Measurements from ENCODE around the gene PGGHG. TPM values are rescaled to one million over a fixed set of nuclear protein-coding genes. Genes with fewer than 3 reads are reported as not detected.
A peak's percentile ranks its signal among the peaks of the same experiment; 100 is the strongest.
"Not testable (repeated sequence)": the region's sequence is repeated elsewhere in the genome, so short reads cannot be mapped to it uniquely, and the experiment has no call there.

Gene PGGHG
- total and polyA plus RNA-seq, 10 of the 15 experiments (the other 5 are each of a cell fraction or from before 2014, with no cell fraction given), result 0.10 to 8.3 (median 1.8) TPM

DNA sequence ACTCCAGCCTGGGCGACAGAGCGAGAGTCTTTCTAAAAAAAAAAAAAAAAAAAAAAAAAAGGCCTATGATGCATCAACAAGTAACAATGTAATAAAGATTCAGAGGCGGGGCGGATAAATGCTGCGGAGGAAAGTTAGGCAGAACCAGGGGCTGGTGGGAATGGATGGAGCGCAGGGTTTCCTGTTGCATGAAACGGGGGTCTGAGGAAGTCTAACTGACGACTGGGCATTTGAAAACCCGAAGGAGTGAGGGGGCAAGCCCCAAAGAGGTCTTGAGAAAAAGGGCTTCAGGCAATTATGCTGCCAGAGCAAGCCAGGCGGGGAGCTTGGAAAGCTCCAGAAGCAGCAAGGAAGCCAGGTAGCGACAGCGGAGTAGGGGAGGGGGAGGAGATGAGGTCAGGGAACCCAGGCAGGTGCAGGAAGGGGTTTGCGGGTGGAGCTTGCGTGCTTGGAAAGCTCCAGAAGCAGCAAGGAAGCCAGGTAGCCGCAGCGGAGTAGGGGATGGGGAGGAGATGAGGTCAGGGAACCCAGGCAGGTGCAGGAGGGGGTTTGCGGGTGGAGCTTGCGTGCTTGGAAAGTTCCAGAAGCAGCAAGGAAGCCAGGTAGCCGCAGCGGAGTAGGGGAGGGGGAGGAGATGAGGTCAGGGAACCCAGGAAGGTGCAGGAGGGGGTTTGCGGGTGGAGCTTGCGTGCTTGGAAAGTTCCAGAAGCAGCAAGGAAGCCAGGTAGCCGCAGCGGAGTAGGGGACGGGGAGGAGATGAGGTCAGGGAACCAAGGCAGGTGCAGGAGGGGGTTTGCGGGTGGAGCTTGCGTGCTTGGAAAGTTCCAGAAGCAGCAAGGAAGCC, 1.7 kb upstream of the PGGHG start:
- ATAC-seq; H3K9me3 ChIP-seq (replicated peaks; ENCODE audit: control insufficient read depth, insufficient read depth, low read length); H2AFZ ChIP-seq (ENCODE audit: control insufficient read depth, low read depth, low read length); FAIRE-seq; H3K36me3 ChIP-seq (ENCODE audit: control insufficient read depth in 2 of 2, insufficient read depth in 2 of 2, low read length in 1 of 2); H3K4me1 ChIP-seq (ENCODE audit: control insufficient read depth, insufficient read depth, low read length); H3K9ac ChIP-seq (ENCODE audit: control insufficient read depth, insufficient read depth, low read length); in situ Hi-C loops (cut with MboI); H3K27ac ChIP-seq (ENCODE audit: control insufficient read depth, insufficient read depth); H3K4me3 ChIP-seq; H3K4me2 ChIP-seq (ENCODE audit: control insufficient read depth, insufficient read depth); H4K20me1 ChIP-seq (ENCODE audit: control insufficient read depth, insufficient read depth); intact Hi-C loops (cut with micrococcal nuclease; ENCODE audit: unreplicated experiment); BruUV-seq (replicated peaks); DNase-seq (ENCODE audit: low read depth, low spot score); H3K27me3 ChIP-seq (replicated peaks in 1 of 2; ENCODE audit: control insufficient read depth in 2 of 2, insufficient read depth in 2 of 2, low read length in 1 of 2); H3K79me2 ChIP-seq (ENCODE audit: control insufficient read depth, insufficient read depth, low read length): not testable (repeated sequence)
- 76% methylated on average over 23 of the region's 27 CpGs for WGBS (ENCODE audit: insufficient coverage, insufficient replicate concordance, low lambda C conversion rate, missing lambda C conversion rate)
- ChIA-PET CTCF (interaction anchor here (0.7 kb wide), 1 partner anchor 33 kb away, joined by 7 read pairs; no protein-coding TSS in a partner anchor), SMC1A (ENCODE audit: uncharacterized antibody, unreplicated experiment) (interaction anchor here (0.7 kb wide), 1 partner anchor 60 kb away, joined by 3 read pairs; no protein-coding TSS in a partner anchor), RAD21 (ENCODE audit: unreplicated experiment) (interaction anchor here (0.6 kb wide), 1 partner anchor 69 kb away, joined by 3 read pairs; no protein-coding TSS in a partner anchor), POLR2A (interaction anchor here (1.4 to 3.5 kb wide), 2 partner anchors 16 to 20 kb away, joined by 3 to 10 read pairs; no protein-coding TSS in a partner anchor)

DNA sequence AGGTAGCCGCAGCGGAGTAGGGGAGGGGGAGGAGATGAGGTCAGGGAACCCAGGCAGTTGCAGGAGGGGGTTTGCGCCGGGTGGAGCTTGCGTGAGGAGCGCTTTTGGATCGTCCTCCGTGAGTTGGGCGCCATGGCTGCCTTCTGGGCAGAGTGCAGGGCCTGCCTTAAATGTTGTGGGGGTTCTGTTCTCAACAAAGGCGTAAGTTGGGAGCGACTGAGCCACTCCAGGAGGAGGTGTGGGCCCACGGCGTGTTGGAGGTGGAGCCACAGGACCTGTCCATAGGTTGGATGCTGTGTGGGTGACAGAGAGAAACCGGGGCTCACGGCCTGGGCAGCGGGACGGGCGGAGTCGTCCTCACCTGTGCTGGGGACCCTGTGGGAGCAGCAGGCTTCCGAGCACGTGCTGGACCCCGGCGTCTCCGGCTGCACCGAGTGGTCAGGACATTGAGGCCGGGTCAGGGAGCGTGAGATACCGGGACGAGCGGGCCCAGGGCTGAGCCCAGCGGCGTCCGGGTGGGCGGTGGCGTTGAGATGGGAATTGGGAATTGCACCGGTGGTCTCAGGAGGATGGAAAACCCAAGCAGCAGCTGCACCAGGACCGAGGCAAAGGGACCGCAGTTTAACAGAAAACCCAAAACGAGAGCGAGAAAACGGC, 977 bp upstream of the PGGHG start:
- peak overlapping the region; percentile 81 for H3K4me3 ChIP-seq
- SMC1A ChIA-PET (ENCODE audit: uncharacterized antibody, unreplicated experiment), result interaction anchor here (0.7 kb wide), 1 partner anchor 60 kb away, joined by 3 read pairs; no protein-coding TSS in a partner anchor
- TF ChIP-seq FOS (IDR thresholded peaks at IDR 0.05; ENCODE audit: borderline replicate concordance, extremely low read depth, insufficient read length), result no peak
- TF ChIP-seq RB1 (IDR thresholded peaks at IDR 0.05; ENCODE audit: borderline replicate concordance), result no peak
- no peak for TF ChIP-seq NR2F1 (conservative IDR thresholded peaks at IDR 0.05)
- TF ChIP-seq, protein P1, sequence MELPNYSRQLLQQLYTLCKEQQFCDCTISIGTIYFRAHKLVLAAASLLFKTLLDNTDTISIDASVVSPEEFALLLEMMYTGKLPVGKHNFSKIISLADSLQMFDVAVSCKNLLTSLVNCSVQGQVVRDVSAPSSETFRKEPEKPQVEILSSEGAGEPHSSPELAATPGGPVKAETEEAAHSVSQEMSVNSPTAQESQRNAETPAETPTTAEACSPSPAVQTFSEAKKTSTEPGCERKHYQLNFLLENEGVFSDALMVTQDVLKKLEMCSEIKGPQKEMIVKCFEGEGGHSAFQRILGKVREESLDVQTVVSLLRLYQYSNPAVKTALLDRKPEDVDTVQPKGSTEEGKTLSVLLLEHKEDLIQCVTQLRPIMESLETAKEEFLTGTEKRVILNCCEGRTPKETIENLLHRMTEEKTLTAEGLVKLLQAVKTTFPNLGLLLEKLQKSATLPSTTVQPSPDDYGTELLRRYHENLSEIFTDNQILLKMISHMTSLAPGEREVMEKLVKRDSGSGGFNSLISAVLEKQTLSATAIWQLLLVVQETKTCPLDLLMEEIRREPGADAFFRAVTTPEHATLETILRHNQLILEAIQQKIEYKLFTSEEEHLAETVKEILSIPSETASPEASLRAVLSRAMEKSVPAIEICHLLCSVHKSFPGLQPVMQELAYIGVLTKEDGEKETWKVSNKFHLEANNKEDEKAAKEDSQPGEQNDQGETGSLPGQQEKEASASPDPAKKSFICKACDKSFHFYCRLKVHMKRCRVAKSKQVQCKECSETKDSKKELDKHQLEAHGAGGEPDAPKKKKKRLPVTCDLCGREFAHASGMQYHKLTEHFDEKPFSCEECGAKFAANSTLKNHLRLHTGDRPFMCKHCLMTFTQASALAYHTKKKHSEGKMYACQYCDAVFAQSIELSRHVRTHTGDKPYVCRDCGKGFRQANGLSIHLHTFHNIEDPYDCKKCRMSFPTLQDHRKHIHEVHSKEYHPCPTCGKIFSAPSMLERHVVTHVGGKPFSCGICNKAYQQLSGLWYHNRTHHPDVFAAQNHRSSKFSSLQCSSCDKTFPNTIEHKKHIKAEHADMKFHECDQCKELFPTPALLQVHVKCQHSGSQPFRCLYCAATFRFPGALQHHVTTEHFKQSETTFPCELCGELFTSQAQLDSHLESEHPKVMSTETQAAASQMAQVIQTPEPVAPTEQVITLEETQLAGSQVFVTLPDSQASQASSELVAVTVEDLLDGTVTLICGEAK (IDR thresholded peaks at IDR 0.05; ENCODE audit: borderline replicate concordance), result 0 out of 2 replicates have a peak, but pooled peaks have one; percentile 26
- 0 out of 2 replicates have a peak, but pooled peaks have one; percentile 10 for TF ChIP-seq GATAD2B (conservative IDR thresholded peaks at IDR 0.05; ENCODE audit: low read depth)
- TF ChIP-seq ZNF384 (IDR thresholded peaks at IDR 0.05; ENCODE audit: borderline replicate concordance, low read depth, low read length), result no peak
- TF ChIP-seq BHLHE40 (IDR thresholded peaks at IDR 0.05; ENCODE audit: borderline replicate concordance in 1 of 2, low read depth in 2 of 2, low read length in 1 of 2), result 0 out of 4 replicates have a peak, but pooled peaks of 1 of the 2 experiments have one; percentile 9
- peaks cover 1 to 2% of the 10 kb centered on the region in 2 experiments; a peak in 3 of 4 replicates for H3K27me3 ChIP-seq (replicated peaks in 1 of 2; ENCODE audit: control insufficient read depth in 2 of 2, insufficient read depth in 2 of 2, low read length in 1 of 2)
- in situ Hi-C loops (cut with MboI) (no loop called here), intact Hi-C loops (cut with micrococcal nuclease; ENCODE audit: unreplicated experiment) (no loop called here)
- H3K36me3 ChIP-seq (ENCODE audit: control insufficient read depth in 2 of 2, insufficient read depth in 2 of 2, low read length in 1 of 2), result no peaks in the 10 kb centered on the region
- no peaks in the 10 kb centered on the region for H3K79me2 ChIP-seq (ENCODE audit: control insufficient read depth, insufficient read depth, low read length)
- DNase-seq (ENCODE audit: low read depth, low spot score) (no peak), ATAC-seq (no peak), FAIRE-seq (no peak)
- no peaks in the 10 kb centered on the region for H4K20me1 ChIP-seq (ENCODE audit: control insufficient read depth, insufficient read depth)
- H3K9ac ChIP-seq (ENCODE audit: control insufficient read depth, insufficient read depth, low read length), result peak overlapping the region; percentile 64
- peak overlapping the region; percentile 55; the same call in 1 of the 2 replicates for H2AFZ ChIP-seq (ENCODE audit: control insufficient read depth, low read depth, low read length)
- CTCF ChIA-PET, result interaction anchor here (1.2 to 1.8 kb wide), 3 partner anchors 13 to 37 kb away, joined by 4 to 9 read pairs (median 7); no protein-coding TSS in a partner anchor
- no peaks in the 10 kb centered on the region for H3K9me3 ChIP-seq (replicated peaks; ENCODE audit: control insufficient read depth, insufficient read depth, low read length)
- 55% methylated on average over 32 of the region's 41 CpGs for WGBS (ENCODE audit: insufficient coverage, insufficient replicate concordance, low lambda C conversion rate, missing lambda C conversion rate)
- peak overlapping the region; percentile 99 for H3K4me2 ChIP-seq (ENCODE audit: control insufficient read depth, insufficient read depth)
- BruUV-seq (replicated peaks), result no TSS peak
- peaks cover 8% of the 10 kb centered on the region; the same call in 1 of the 2 replicates for H3K4me1 ChIP-seq (ENCODE audit: control insufficient read depth, insufficient read depth, low read length)
- POLR2A ChIA-PET, result interaction anchor here (0.8 to 3.5 kb wide), 3 partner anchors 20 to 81 kb away, joined by 3 to 10 read pairs (median 4); partner anchors contain the start of gene BET1L
- RAD21 ChIA-PET (ENCODE audit: unreplicated experiment), result interaction anchor here (1.4 kb wide), 1 partner anchor 67 kb away, joined by 3 read pairs; no protein-coding TSS in a partner anchor
- H3K27ac ChIP-seq (ENCODE audit: control insufficient read depth, insufficient read depth), result no peak overlapping the region

All from GM12878 (cell line).